H1 (cell line): ENCODE measurements around the gene YIPF2. TPM values are rescaled to one million over a fixed set of nuclear protein-coding genes. Genes with fewer than 3 reads are reported as not detected.

Experiments used
- ATF2 ChIP-seq: IDR thresholded peaks from 2 replicates; pipeline ENCODE4 v1.6.1; 2012; ENCODE audit warnings: low read length, inconsistent platforms
- E2F6 ChIP-seq: IDR thresholded peaks from 2 replicates; pipeline ENCODE4 v1.6.1; 2012; ENCODE audit warnings: inconsistent platforms
- JUN ChIP-seq: IDR thresholded peaks from 2 replicates; pipeline ENCODE4 v1.6.1; 2011; ENCODE audit warnings: low read depth, mild to moderate bottlenecking, improper control_type of control experiment, low read length
- SIX5 ChIP-seq: IDR thresholded peaks from 2 replicates; pipeline ENCODE4 v1.6.1; 2011; ENCODE audit warnings: mild to moderate bottlenecking, low read depth, low read length
- SRF ChIP-seq: IDR thresholded peaks from 2 replicates; pipeline ENCODE4 v1.6.1; 2011; ENCODE audit warnings: mild to moderate bottlenecking, low read depth, low read length, moderate library complexity
- polyA plus RNA-seq, 7 experiments: library from polyadenylated mRNA; depleted of rRNA in 3 of 7; stranded (reverse) in 5 of 7; unstranded in 2 of 7; fragments of >200 nt in 5 of 7; fragments of 200-250 nt in 2 of 7; gene quantifications; 1 replicate in 5 of 7; 2 replicates in 1 of 7; 4 replicates in 1 of 7; pipeline versions ENCODE4 v1.2.1 to v1.2.3, GENCODE V29; 2011 to 2013; ENCODE audit warnings: missing spikeins in 2 of 7, mixed read lengths in 2 of 7
- total RNA-seq: library from RNA; stranded (reverse); fragmentation: NEBNext Ultra II Directional; extraction: Animal tissue kit (Norgen Biotek cat#: 25700); gene quantifications from 2 replicates; pipeline ENCODE4 v1.2.1, GENCODE V29; 2021

YIPF2 gene
- total and polyA plus RNA-seq, 2 of the 8 experiments (the other 6 are each of a cell fraction or from before 2014, with no cell fraction given), result 48.3 to 112 TPM

- TF ChIP-seq JUN (no peak), SIX5 (no peak), ATF2 (no peak), SRF (no peak), E2F6 (no peak)
Measured at GRCh38 chr19:10872546-10873107, 55.8 kb downstream of the YIPF2 start (continued).

Other genes starting within 250 kb of the YIPF2 start
- gene QTRT1, start 227.2 kb downstream of the YIPF2 start, total RNA-seq, result 61.1 and 61.6 TPM in 2 replicates
- 94.2 and 126 TPM in 2 replicates for gene QTRT1, start 227.2 kb downstream of the YIPF2 start, polyA plus RNA-seq (2011; rRNA removed)
- 120 TPM in 2 replicates for gene DNM2, start 210.6 kb downstream of the YIPF2 start, total RNA-seq
- gene DNM2, start 210.6 kb downstream of the YIPF2 start, polyA plus RNA-seq (2011; rRNA removed), result 61.9 and 83.4 TPM in 2 replicates
- 26.2 and 26.9 TPM in 2 replicates for gene TMED1, start 92.4 kb downstream of the YIPF2 start, total RNA-seq
- gene TMED1, start 92.4 kb downstream of the YIPF2 start, polyA plus RNA-seq (2011; rRNA removed), result 31.9 and 41.7 TPM in 2 replicates
- gene C19orf38, start 80.2 kb downstream of the YIPF2 start, total RNA-seq, result 0.27 TPM in 1 of 2 replicates, not detected in the other
- gene C19orf38, start 80.2 kb downstream of the YIPF2 start, polyA plus RNA-seq (2011; rRNA removed), result 0.53 and 0.77 TPM in 2 replicates
- gene CARM1, start 57.1 kb downstream of the YIPF2 start, total RNA-seq, result 134 and 136 TPM in 2 replicates
- 164 and 270 TPM in 2 replicates for gene CARM1, start 57.1 kb downstream of the YIPF2 start, polyA plus RNA-seq (2011; rRNA removed)
- 22.5 and 24.0 TPM in 2 replicates for gene TIMM29, start 172 bp upstream of the YIPF2 start, total RNA-seq
- 15.9 and 24.2 TPM in 2 replicates for gene TIMM29, start 172 bp upstream of the YIPF2 start, polyA plus RNA-seq (2011; rRNA removed)
- gene SMARCA4, start 32.4 kb upstream of the YIPF2 start, total RNA-seq, result 263 TPM in 2 replicates
- 86.4 and 137 TPM in 2 replicates for gene SMARCA4, start 32.4 kb upstream of the YIPF2 start, polyA plus RNA-seq (2011; rRNA removed)
- 118 and 119 TPM in 2 replicates for gene LDLR, start 160.8 kb upstream of the YIPF2 start, total RNA-seq
- 70.1 and 85.9 TPM in 2 replicates for gene LDLR, start 160.8 kb upstream of the YIPF2 start, polyA plus RNA-seq (2011; rRNA removed)
- 42.4 and 49.9 TPM in 2 replicates for gene SPC24, start 227.1 kb upstream of the YIPF2 start, total RNA-seq
- 17.7 and 18.0 TPM in 2 replicates for gene SPC24, start 227.1 kb upstream of the YIPF2 start, polyA plus RNA-seq (2011; rRNA removed)